ENCODE data around the gene SUV39H2.
A peak's percentile ranks its signal among the peaks of the same experiment; 100 is the strongest.

Gene SUV39H2

DNA sequence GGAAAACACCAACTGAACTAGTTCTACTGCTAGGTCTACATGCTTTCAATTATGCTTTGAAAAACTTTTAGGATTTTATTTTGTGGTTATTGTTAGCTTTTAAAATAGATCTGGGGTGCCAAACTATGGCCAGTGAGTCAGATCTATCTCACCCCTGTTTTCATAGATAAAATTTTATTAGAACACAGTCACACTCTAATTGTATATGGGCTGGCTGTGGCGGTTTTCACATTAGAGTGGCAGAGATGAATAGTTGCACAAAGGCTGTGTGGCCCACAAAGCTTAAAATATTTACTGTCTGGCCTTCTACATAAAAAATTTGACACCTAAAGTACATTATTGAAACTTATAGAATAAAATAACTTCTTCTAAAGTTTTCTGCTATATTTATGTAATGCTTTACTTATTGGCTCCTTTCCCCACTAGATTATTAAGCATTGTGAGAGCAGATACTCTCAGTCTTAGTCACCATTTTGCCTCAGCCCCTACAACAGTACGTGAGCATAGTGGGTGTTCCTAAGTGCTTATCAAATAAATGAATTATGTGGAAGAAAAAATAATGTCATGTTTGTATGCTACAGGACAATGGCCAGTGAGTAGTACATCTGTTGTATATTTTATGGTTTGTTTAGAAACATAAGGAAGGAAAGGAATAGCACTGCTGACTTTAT lies 5.4 kb upstream of the SUV39H2 start:
- no peak for DNase-seq (ENCODE audit: insufficient read length, low spot score)
- FAIRE-seq, result peak; percentile 73
- no peak for TF ChIP-seq POU2F2 (IDR thresholded peaks at IDR 0.05; ENCODE audit: low read depth, low read length)
- no peak for TF ChIP-seq POLR2AphosphoS5 (IDR thresholded peaks at IDR 0.05; ENCODE audit: low read depth, low read length)
- no peak for TF ChIP-seq POLR2A (IDR thresholded peaks at IDR 0.05; ENCODE audit: low read depth, low read length)
- TF ChIP-seq TAF1 (IDR thresholded peaks at IDR 0.05; ENCODE audit: low read depth, low read length), result no peak
- TF ChIP-seq SPI1 (IDR thresholded peaks at IDR 0.05; ENCODE audit: low read depth, low read length), result no peak
- no peak for TF ChIP-seq PAX5 (IDR thresholded peaks at IDR 0.05; ENCODE audit: insufficient read depth, low read length, severe bottlenecking)

- DNase-seq (ENCODE audit: insufficient read length, low spot score), result no peak
- TF ChIP-seq POLR2AphosphoS5 (IDR thresholded peaks at IDR 0.05; ENCODE audit: low read depth, low read length) (no peak), POLR2A (IDR thresholded peaks at IDR 0.05; ENCODE audit: low read depth, low read length) (no peak), PAX5 (IDR thresholded peaks at IDR 0.05; ENCODE audit: insufficient read depth, low read length, severe bottlenecking) (no peak), SPI1 (IDR thresholded peaks at IDR 0.05; ENCODE audit: low read depth, low read length) (no peak), TAF1 (IDR thresholded peaks at IDR 0.05; ENCODE audit: low read depth, low read length) (no peak)
- FAIRE-seq, result no peak
Measured at GRCh38 chr10:14875941-14876340, 2.7 kb upstream of the SUV39H2 start.

DNA sequence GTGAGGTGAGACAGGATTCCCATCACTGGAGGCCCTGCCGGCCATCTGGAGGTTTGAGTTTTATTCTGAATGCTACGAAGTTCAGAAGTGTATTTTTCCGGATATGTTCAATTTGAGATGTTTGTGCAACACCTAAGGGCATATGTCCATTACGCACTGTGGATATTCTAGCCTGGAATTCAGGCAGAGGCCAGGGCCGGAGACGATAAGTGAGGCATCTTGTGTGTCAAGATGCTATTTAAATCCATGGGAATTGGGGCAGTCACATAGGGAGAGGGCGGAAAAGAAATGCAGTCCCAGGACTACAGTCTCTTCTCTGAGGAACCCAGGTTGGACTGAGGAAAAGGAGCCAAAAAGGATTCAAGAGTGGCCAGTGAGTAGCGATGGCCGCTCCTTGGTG lies 1.9 kb upstream of the SUV39H2 start:
- DNase-seq (ENCODE audit: insufficient read length, low spot score), result no peak
- TF ChIP-seq POLR2A (IDR thresholded peaks at IDR 0.05; ENCODE audit: low read depth, low read length), result no peak
- no peak for TF ChIP-seq TAF1 (IDR thresholded peaks at IDR 0.05; ENCODE audit: low read depth, low read length)
- TF ChIP-seq POLR2AphosphoS5 (IDR thresholded peaks at IDR 0.05; ENCODE audit: low read depth, low read length), result no peak
- TF ChIP-seq POU2F2 (IDR thresholded peaks at IDR 0.05; ENCODE audit: low read depth, low read length), result no peak
- TF ChIP-seq PAX5 (IDR thresholded peaks at IDR 0.05; ENCODE audit: insufficient read depth, low read length, severe bottlenecking), result no peak
- TF ChIP-seq SPI1 (IDR thresholded peaks at IDR 0.05; ENCODE audit: low read depth, low read length), result no peak
- peak; percentile 28 for FAIRE-seq

DNA sequence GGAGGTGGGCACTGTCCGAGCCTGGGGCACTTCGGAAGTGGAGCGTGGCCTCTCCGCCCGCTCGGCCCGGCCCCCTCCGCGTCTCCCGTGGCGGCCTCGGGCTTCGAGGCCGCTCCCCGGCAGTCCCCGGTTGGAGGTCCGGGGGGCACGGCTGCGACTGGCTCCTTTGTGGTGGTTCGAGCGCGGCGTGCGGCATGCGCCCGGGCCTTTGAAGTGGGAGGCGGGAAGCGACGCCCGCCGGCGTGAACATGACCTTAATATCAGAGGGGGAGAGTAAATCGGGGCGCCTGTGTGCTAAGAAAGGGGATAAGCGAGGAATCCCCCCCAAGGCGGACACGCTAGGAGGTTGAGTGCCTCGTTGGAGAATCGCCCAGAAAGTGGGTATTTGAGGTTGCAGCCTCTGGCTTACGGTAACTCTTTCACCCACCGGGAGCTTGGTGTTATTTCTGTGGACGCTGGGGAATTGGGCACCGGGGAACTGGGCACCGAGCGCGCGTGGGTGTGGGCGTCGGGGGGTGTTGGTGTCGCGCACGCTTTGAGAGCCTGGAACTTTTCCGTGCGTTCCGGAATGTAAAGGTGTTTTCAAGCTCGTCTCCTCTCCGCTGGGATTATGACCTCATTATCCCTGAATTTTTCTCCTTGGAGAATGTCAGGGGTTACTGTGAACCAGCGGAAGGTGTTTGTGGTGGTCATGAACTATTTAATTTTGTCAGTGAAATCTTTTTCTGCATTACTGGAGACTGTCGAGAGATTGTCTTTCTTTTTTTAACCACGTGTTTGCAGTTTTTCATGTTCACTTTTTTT lies 660 bp downstream of the SUV39H2 start:
- TF ChIP-seq TAF1 (IDR thresholded peaks at IDR 0.05; ENCODE audit: low read depth, low read length), result no peak
- TF ChIP-seq POU2F2 (IDR thresholded peaks at IDR 0.05; ENCODE audit: low read depth, low read length), result no peak
- no peak for TF ChIP-seq PAX5 (IDR thresholded peaks at IDR 0.05; ENCODE audit: insufficient read depth, low read length, severe bottlenecking)
- no peak for TF ChIP-seq POLR2A (IDR thresholded peaks at IDR 0.05; ENCODE audit: low read depth, low read length)
- TF ChIP-seq SPI1 (IDR thresholded peaks at IDR 0.05; ENCODE audit: low read depth, low read length), result no peak
- no peak for TF ChIP-seq POLR2AphosphoS5 (IDR thresholded peaks at IDR 0.05; ENCODE audit: low read depth, low read length)
- no peak for FAIRE-seq
- peak; percentile 27 for DNase-seq (ENCODE audit: insufficient read length, low spot score)

GRCh38 chr10:14879928-14880193 lies 1.2 kb downstream of the SUV39H2 start:
- peak; percentile 28 for FAIRE-seq
- no peak for TF ChIP-seq POU2F2 (IDR thresholded peaks at IDR 0.05; ENCODE audit: low read depth, low read length)
- no peak for TF ChIP-seq PAX5 (IDR thresholded peaks at IDR 0.05; ENCODE audit: insufficient read depth, low read length, severe bottlenecking)
- no peak for TF ChIP-seq TAF1 (IDR thresholded peaks at IDR 0.05; ENCODE audit: low read depth, low read length)
- no peak for TF ChIP-seq POLR2A (IDR thresholded peaks at IDR 0.05; ENCODE audit: low read depth, low read length)
- TF ChIP-seq SPI1 (IDR thresholded peaks at IDR 0.05; ENCODE audit: low read depth, low read length), result no peak
- no peak for TF ChIP-seq POLR2AphosphoS5 (IDR thresholded peaks at IDR 0.05; ENCODE audit: low read depth, low read length)
- no peak for DNase-seq (ENCODE audit: insufficient read length, low spot score)

DNA sequence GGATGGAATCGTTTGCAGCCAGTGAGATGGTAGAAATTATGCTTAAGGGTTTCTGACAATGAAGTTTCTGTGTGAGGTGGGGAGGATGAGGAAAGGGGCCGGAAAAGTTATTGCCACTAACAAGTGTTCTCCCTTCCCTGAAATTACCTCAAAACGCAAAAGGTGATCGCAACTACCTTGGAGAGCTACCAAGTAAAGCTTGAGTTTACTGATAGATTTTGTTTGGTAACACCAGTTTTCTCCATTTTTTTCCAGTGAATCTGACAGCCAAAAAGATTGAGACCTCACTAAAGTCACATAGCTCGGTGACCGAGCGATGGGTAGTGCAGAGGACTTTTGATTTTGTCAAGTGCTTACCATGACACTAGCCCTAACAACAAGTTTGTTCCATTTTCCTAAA lies 1.6 kb downstream of the SUV39H2 start:
- no peak for FAIRE-seq
- DNase-seq (ENCODE audit: insufficient read length, low spot score), result no peak
- TF ChIP-seq TAF1 (IDR thresholded peaks at IDR 0.05; ENCODE audit: low read depth, low read length) (no peak), POU2F2 (IDR thresholded peaks at IDR 0.05; ENCODE audit: low read depth, low read length) (no peak), POLR2AphosphoS5 (IDR thresholded peaks at IDR 0.05; ENCODE audit: low read depth, low read length) (no peak), PAX5 (IDR thresholded peaks at IDR 0.05; ENCODE audit: insufficient read depth, low read length, severe bottlenecking) (no peak)

DNA sequence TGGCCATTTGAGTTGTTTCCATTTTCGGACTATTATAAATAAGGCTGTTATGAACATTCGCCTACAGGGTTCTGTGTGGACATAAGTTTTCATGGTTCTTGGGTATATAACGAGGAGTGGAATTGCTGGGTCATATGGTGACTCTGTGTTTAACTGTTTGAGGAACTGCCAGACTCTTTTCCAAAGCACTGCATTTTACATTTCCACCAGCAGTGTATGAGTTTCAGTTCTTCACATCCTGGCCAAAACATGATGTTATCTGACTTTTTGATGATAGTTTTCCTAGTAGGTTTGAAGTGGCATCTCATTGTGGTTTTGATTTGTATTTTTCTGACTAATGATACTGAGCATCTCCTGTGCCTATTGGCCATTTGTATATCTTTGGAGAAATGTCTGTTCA lies 5.4 kb downstream of the SUV39H2 start:
- FAIRE-seq (no peak), DNase-seq (ENCODE audit: insufficient read length, low spot score) (no peak)
- TF ChIP-seq POU2F2 (IDR thresholded peaks at IDR 0.05; ENCODE audit: low read depth, low read length), result no peak
- TF ChIP-seq SPI1 (IDR thresholded peaks at IDR 0.05; ENCODE audit: low read depth, low read length), result peak; percentile 46; the same call in 1 of the 2 replicates
- no peak for TF ChIP-seq PAX5 (IDR thresholded peaks at IDR 0.05; ENCODE audit: insufficient read depth, low read length, severe bottlenecking)
- TF ChIP-seq TAF1 (IDR thresholded peaks at IDR 0.05; ENCODE audit: low read depth, low read length), result no peak

GRCh38 chr10:14889318-14889717 lies 10.7 kb downstream of the SUV39H2 start:
- FAIRE-seq (no peak), DNase-seq (ENCODE audit: insufficient read length, low spot score) (no peak)
- TF ChIP-seq TAF1 (IDR thresholded peaks at IDR 0.05; ENCODE audit: low read depth, low read length), result no peak
- TF ChIP-seq SPI1 (IDR thresholded peaks at IDR 0.05; ENCODE audit: low read depth, low read length), result peak; percentile 21; the same call in 1 of the 2 replicates

DNA sequence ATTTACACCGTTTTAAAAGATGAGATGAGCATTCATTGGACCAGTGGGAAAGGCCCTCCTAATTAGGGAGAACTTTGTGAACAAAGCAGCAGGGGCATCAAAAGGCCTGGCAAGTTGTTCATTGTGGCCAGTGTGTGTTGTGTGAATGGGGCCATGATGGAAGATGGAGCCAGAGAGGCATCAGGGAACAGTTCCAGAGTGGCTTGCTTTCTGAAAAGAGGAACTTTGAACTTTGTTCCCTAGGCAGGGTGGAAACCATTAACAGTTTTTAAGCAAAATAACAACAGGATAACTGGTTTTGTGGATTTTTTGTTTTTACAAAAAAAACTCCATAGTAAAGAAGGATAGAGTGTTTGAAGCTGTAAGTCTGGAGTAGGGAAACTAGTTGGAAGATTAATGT lies 12.5 kb downstream of the SUV39H2 start:
- no peak for DNase-seq (ENCODE audit: insufficient read length, low spot score)
- no peak for FAIRE-seq
- no peak for TF ChIP-seq POLR2AphosphoS5 (IDR thresholded peaks at IDR 0.05; ENCODE audit: low read depth, low read length)

- no peak for TF ChIP-seq PAX5 (IDR thresholded peaks at IDR 0.05; ENCODE audit: insufficient read depth, low read length, severe bottlenecking)
- no peak for TF ChIP-seq TAF1 (IDR thresholded peaks at IDR 0.05; ENCODE audit: low read depth, low read length)
- no peak for TF ChIP-seq POLR2AphosphoS5 (IDR thresholded peaks at IDR 0.05; ENCODE audit: low read depth, low read length)
- TF ChIP-seq POLR2A (IDR thresholded peaks at IDR 0.05; ENCODE audit: low read depth, low read length), result no peak
- no peak for TF ChIP-seq SPI1 (IDR thresholded peaks at IDR 0.05; ENCODE audit: low read depth, low read length)
- no peak for TF ChIP-seq POU2F2 (IDR thresholded peaks at IDR 0.05; ENCODE audit: low read depth, low read length)
- no peak for DNase-seq (ENCODE audit: insufficient read length, low spot score)
- FAIRE-seq, result no peak
Measured at GRCh38 chr10:14904316-14904732, 25.7 kb downstream of the SUV39H2 start.
